ENCODE results near the gene PWWP3B. TPM values are rescaled to one million over a fixed set of nuclear protein-coding genes. Genes with fewer than 3 reads are reported as not detected.

The PWWP3B gene
- not detected for polyA plus RNA-seq (2012; ENCODE audit: insufficient read length, low read depth)

GRCh38 chrX:106168107-106168506 lies at the start of gene PWWP3B:
TSS of gene PWWP3B (plus strand) at chrX:106168305. CDS start at chrX:106205433, 37,128 bp downstream.
- TF ChIP-seq REST (IDR thresholded peaks at IDR 0.05; ENCODE audit: insufficient read depth in 1 of 2, low read depth in 2 of 2, low read length in 2 of 2) (no peak), SIN3A (IDR thresholded peaks at IDR 0.05; ENCODE audit: borderline replicate concordance, insufficient read depth, low read length) (no peak), FOXP2 (optimal IDR thresholded peaks at IDR 0.05; ENCODE audit: borderline replicate concordance, extremely low read depth, extremely low read length, insufficient read depth) (no peak), POLR2AphosphoS5 (IDR thresholded peaks at IDR 0.05; ENCODE audit: low read depth, low read length) (no peak)

GRCh38 chrX:106139048-106139447 lies 29.1 kb upstream of the PWWP3B start:
- TF ChIP-seq TAF1 (IDR thresholded peaks at IDR 0.05; ENCODE audit: borderline replicate concordance, insufficient read depth, low read length) = no peak
- no peak for TF ChIP-seq POLR2AphosphoS5 (IDR thresholded peaks at IDR 0.05; ENCODE audit: low read depth, low read length)
- TF ChIP-seq SIN3A (IDR thresholded peaks at IDR 0.05; ENCODE audit: borderline replicate concordance, insufficient read depth, low read length) = no peak
- TF ChIP-seq FOXP2 (optimal IDR thresholded peaks at IDR 0.05; ENCODE audit: borderline replicate concordance, extremely low read depth, extremely low read length, insufficient read depth) = no peak

GRCh38 chrX:106144755-106145639 lies 23.1 kb upstream of the PWWP3B start:
- TF ChIP-seq SIN3A (IDR thresholded peaks at IDR 0.05; ENCODE audit: borderline replicate concordance, insufficient read depth, low read length) = no peak
- TF ChIP-seq TAF1 (IDR thresholded peaks at IDR 0.05; ENCODE audit: borderline replicate concordance, insufficient read depth, low read length) = no peak
- no peak for TF ChIP-seq REST (IDR thresholded peaks at IDR 0.05; ENCODE audit: insufficient read depth in 1 of 2, low read depth in 2 of 2, low read length in 2 of 2)

GRCh38 chrX:106150701-106151100 lies 17.4 kb upstream of the PWWP3B start:
- TF ChIP-seq REST (IDR thresholded peaks at IDR 0.05; ENCODE audit: insufficient read depth in 1 of 2, low read depth in 2 of 2, low read length in 2 of 2) (no peak), TAF1 (IDR thresholded peaks at IDR 0.05; ENCODE audit: borderline replicate concordance, insufficient read depth, low read length) (no peak), POLR2AphosphoS5 (IDR thresholded peaks at IDR 0.05; ENCODE audit: low read depth, low read length) (no peak), SIN3A (IDR thresholded peaks at IDR 0.05; ENCODE audit: borderline replicate concordance, insufficient read depth, low read length) (no peak), FOXP2 (optimal IDR thresholded peaks at IDR 0.05; ENCODE audit: borderline replicate concordance, extremely low read depth, extremely low read length, insufficient read depth) (no peak)

- TF ChIP-seq FOXP2 (optimal IDR thresholded peaks at IDR 0.05; ENCODE audit: borderline replicate concordance, extremely low read depth, extremely low read length, insufficient read depth) (no peak), SIN3A (IDR thresholded peaks at IDR 0.05; ENCODE audit: borderline replicate concordance, insufficient read depth, low read length) (no peak), POLR2AphosphoS5 (IDR thresholded peaks at IDR 0.05; ENCODE audit: low read depth, low read length) (no peak), REST (IDR thresholded peaks at IDR 0.05; ENCODE audit: insufficient read depth in 1 of 2, low read depth in 2 of 2, low read length in 2 of 2) (no peak), TAF1 (IDR thresholded peaks at IDR 0.05; ENCODE audit: borderline replicate concordance, insufficient read depth, low read length) (no peak)
These were observed 8.2 kb upstream of the PWWP3B start for GRCh38 chrX:106159861-106160282.

Data from PFSK-1 (cell line).